Measurements from ENCODE around the gene SNX22. TPM values are rescaled to one million over a fixed set of nuclear protein-coding genes. Genes with fewer than 3 reads are reported as not detected.

The SNX22 gene
- total and polyA plus RNA-seq, 9 of the 15 experiments (the other 6 are each of a cell fraction or from before 2014, with no cell fraction given) = 0.91 to 3.0 (median 2.0) TPM

DNA sequence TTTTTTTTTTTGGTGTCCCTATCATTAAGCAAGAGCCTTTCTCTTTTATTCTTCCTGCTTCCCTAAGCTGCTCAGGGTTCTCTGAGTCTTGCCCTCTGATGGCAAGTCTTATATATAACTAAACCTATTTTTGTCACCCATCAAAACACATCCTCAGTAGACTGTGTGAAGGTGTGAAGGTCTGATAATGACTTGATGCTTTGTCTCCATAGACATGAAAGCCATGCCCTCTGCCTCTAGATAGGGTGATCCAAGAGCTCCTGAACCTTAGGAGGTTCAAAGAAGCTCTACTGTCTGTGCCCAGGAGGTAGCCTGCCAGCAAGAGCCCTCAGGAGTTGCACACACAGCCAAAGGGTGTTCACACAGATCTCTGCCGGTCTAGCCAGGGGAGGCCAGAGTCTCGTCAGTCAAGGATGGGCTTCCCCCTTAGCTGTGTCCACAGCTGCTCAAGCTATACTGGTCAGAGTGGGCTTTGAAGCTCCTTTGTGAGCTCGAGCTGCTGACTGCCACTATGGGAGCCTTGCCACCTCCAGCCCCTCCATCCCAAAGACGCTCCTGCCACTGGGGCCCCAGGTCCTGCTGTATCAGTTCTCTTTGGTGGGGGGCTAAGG lies 13.1 kb upstream of the SNX22 start (continued):
- TF ChIP-seq, protein P1, sequence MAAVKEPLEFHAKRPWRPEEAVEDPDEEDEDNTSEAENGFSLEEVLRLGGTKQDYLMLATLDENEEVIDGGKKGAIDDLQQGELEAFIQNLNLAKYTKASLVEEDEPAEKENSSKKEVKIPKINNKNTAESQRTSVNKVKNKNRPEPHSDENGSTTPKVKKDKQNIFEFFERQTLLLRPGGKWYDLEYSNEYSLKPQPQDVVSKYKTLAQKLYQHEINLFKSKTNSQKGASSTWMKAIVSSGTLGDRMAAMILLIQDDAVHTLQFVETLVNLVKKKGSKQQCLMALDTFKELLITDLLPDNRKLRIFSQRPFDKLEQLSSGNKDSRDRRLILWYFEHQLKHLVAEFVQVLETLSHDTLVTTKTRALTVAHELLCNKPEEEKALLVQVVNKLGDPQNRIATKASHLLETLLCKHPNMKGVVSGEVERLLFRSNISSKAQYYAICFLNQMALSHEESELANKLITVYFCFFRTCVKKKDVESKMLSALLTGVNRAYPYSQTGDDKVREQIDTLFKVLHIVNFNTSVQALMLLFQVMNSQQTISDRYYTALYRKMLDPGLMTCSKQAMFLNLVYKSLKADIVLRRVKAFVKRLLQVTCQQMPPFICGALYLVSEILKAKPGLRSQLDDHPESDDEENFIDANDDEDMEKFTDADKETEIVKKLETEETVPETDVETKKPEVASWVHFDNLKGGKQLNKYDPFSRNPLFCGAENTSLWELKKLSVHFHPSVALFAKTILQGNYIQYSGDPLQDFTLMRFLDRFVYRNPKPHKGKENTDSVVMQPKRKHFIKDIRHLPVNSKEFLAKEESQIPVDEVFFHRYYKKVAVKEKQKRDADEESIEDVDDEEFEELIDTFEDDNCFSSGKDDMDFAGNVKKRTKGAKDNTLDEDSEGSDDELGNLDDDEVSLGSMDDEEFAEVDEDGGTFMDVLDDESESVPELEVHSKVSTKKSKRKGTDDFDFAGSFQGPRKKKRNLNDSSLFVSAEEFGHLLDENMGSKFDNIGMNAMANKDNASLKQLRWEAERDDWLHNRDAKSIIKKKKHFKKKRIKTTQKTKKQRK (IDR thresholded peaks at IDR 0.05; ENCODE audit: borderline replicate concordance, low read depth, low read length) = no peak
- TF ChIP-seq RFX7 (CRISPR knock-in tag; IDR thresholded peaks at IDR 0.05) (no peak), NUFIP1 (IDR thresholded peaks at IDR 0.05; ENCODE audit: partially characterized antibody) (no peak), NFIX (CRISPR knock-in tag; IDR thresholded peaks at IDR 0.05; ENCODE audit: low read depth) (no peak), ZNF232 (CRISPR knock-in tag; IDR thresholded peaks at IDR 0.05) (no peak), BCL6 (CRISPR knock-in tag; IDR thresholded peaks at IDR 0.05) (no peak), ZNF384 (IDR thresholded peaks at IDR 0.05; ENCODE audit: low read depth, low read length) (no peak), MBD2 (IDR thresholded peaks at IDR 0.05; ENCODE audit: borderline replicate concordance, low read depth) (no peak), ZKSCAN1 (IDR thresholded peaks at IDR 0.05; ENCODE audit: low read depth, low read length) (no peak), LARP7 (IDR thresholded peaks at IDR 0.05) (no peak), TOE1 (IDR thresholded peaks at IDR 0.05; ENCODE audit: borderline replicate concordance) (no peak), TOE1 (CRISPR knock-in tag; IDR thresholded peaks at IDR 0.05; ENCODE audit: borderline replicate concordance, low read depth) (no peak), NR2C2 (CRISPR knock-in tag; IDR thresholded peaks at IDR 0.05) (no peak), NR2C2 (tag; IDR thresholded peaks at IDR 0.05) (no peak)
- TF ChIP-seq, protein P2, sequence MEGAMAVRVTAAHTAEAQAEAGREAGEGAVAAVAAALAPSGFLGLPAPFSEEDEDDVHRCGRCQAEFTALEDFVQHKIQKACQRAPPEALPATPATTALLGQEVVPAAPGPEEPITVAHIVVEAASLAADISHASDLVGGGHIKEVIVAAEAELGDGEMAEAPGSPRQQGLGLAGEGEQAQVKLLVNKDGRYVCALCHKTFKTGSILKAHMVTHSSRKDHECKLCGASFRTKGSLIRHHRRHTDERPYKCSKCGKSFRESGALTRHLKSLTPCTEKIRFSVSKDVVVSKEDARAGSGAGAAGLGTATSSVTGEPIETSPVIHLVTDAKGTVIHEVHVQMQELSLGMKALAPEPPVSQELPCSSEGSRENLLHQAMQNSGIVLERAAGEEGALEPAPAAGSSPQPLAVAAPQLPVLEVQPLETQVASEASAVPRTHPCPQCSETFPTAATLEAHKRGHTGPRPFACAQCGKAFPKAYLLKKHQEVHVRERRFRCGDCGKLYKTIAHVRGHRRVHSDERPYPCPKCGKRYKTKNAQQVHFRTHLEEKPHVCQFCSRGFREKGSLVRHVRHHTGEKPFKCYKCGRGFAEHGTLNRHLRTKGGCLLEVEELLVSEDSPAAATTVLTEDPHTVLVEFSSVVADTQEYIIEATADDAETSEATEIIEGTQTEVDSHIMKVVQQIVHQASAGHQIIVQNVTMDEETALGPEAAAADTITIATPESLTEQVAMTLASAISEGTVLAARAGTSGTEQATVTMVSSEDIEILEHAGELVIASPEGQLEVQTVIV (CRISPR knock-in tag; IDR thresholded peaks at IDR 0.05; ENCODE audit: borderline replicate concordance) = no peak

Data from K562 (cell line).